Measurements from ENCODE around the gene MKI67.

The MKI67 gene

GRCh38 chr10:128060341-128061250, 65.6 kb downstream of the MKI67 start:
- H3K4me3 ChIP-seq (replicated peaks; ENCODE audit: low read depth, low read length) = no peak overlapping the region
- TF ChIP-seq CTCF (IDR thresholded peaks at IDR 0.05; ENCODE audit: insufficient read depth, low read length, poor library complexity, severe bottlenecking) = no peak

GRCh38 chr10:128059982-128060293, 66.3 kb downstream of the MKI67 start:
- DNase-seq (ENCODE audit: extremely low read depth, insufficient read length) = no peak
- no peaks in the 10 kb centered on the region for H3K27me3 ChIP-seq (replicated peaks; ENCODE audit: control insufficient read depth, insufficient read depth, low read length)
- TF ChIP-seq CTCF (IDR thresholded peaks at IDR 0.05; ENCODE audit: insufficient read depth, low read length, poor library complexity, severe bottlenecking) = no peak

More at GRCh38 chr10:128060341-128061250, 65.6 kb downstream of the MKI67 start:
- H3K36me3 ChIP-seq (ENCODE audit: control insufficient read depth, insufficient read depth, low read length) = peaks cover 8% of the 10 kb centered on the region
- no peaks in the 10 kb centered on the region for H3K27me3 ChIP-seq (replicated peaks; ENCODE audit: control insufficient read depth, insufficient read depth, low read length)
- no peak for DNase-seq (ENCODE audit: extremely low read depth, insufficient read length)

GRCh38 chr10:128059266-128059981, 66.8 kb downstream of the MKI67 start:
- no peak for DNase-seq (ENCODE audit: extremely low read depth, insufficient read length)
- Histone ChIP-seq H3K27me3 (replicated peaks; ENCODE audit: control insufficient read depth, insufficient read depth, low read length) (no peaks in the 10 kb centered on the region), H3K4me3 (replicated peaks; ENCODE audit: low read depth, low read length) (no peak overlapping the region), H3K36me3 (ENCODE audit: control insufficient read depth, insufficient read depth, low read length) (peaks cover 10% of the 10 kb centered on the region)
- no peak for TF ChIP-seq CTCF (IDR thresholded peaks at IDR 0.05; ENCODE audit: insufficient read depth, low read length, poor library complexity, severe bottlenecking)

More at GRCh38 chr10:128059982-128060293, 66.3 kb downstream of the MKI67 start:
- Histone ChIP-seq H3K36me3 (ENCODE audit: control insufficient read depth, insufficient read depth, low read length) (peaks cover 10% of the 10 kb centered on the region), H3K4me3 (replicated peaks; ENCODE audit: low read depth, low read length) (no peak overlapping the region)

GRCh38 chr10:128058750-128059134, 67.5 kb downstream of the MKI67 start:
- no peak for DNase-seq (ENCODE audit: extremely low read depth, insufficient read length)
- H3K36me3 ChIP-seq (ENCODE audit: control insufficient read depth, insufficient read depth, low read length) = peaks cover 10% of the 10 kb centered on the region
- no peak overlapping the region for H3K4me3 ChIP-seq (replicated peaks; ENCODE audit: low read depth, low read length)
- H3K27me3 ChIP-seq (replicated peaks; ENCODE audit: control insufficient read depth, insufficient read depth, low read length) = no peaks in the 10 kb centered on the region
- TF ChIP-seq CTCF (IDR thresholded peaks at IDR 0.05; ENCODE audit: insufficient read depth, low read length, poor library complexity, severe bottlenecking) = no peak

- Histone ChIP-seq H3K27me3 (replicated peaks; ENCODE audit: control insufficient read depth, insufficient read depth, low read length) (no peaks in the 10 kb centered on the region), H3K4me3 (replicated peaks; ENCODE audit: low read depth, low read length) (no peak overlapping the region), H3K36me3 (ENCODE audit: control insufficient read depth, insufficient read depth, low read length) (peaks cover 10% of the 10 kb centered on the region)
- no peak for DNase-seq (ENCODE audit: extremely low read depth, insufficient read length)
- TF ChIP-seq CTCF (IDR thresholded peaks at IDR 0.05; ENCODE audit: insufficient read depth, low read length, poor library complexity, severe bottlenecking) = no peak
Observed at GRCh38 chr10:128058106-128058749, 68.0 kb downstream of the MKI67 start.
